ENCODE results near the gene CACNA1H.
"Not testable (repeated sequence)": the region's sequence is repeated elsewhere in the genome, so short reads cannot be mapped to it uniquely, and the experiment has no call there.

GRCh38 chr16:1243363-1243762 lies 90.5 kb downstream of the CACNA1H start:
- TF ChIP-seq POLR2A, CTCF, POLR2AphosphoS5 (IDR thresholded peaks at IDR 0.05): not testable (repeated sequence)
